Germinal center (tissue), 1 donor: Measurements from ENCODE around the gene ZXDC.

Experiments used
- DNase-seq: peaks from one replicate; pipeline ENCODE4 v3.0.0; 2012; ENCODE audit warnings: mixed read lengths, low spot score

Gene ZXDC

GRCh38 chr3:126395846-126396513, 79.7 kb downstream of the ZXDC start:
- no peak for DNase-seq

GRCh38 chr3:126394977-126395321, 80.7 kb downstream of the ZXDC start:
- no peak for DNase-seq

- no peak for DNase-seq
Measured at GRCh38 chr3:126394179-126394976, 81.3 kb downstream of the ZXDC start, which contains the start of gene CFAP100. CFAP100 (plus strand) TSS chr3:126394909; CDS start chr3:126396001, 1,092 bp downstream.

GRCh38 chr3:126393563-126393962, 82.1 kb downstream of the ZXDC start:
- no peak for DNase-seq

DNA sequence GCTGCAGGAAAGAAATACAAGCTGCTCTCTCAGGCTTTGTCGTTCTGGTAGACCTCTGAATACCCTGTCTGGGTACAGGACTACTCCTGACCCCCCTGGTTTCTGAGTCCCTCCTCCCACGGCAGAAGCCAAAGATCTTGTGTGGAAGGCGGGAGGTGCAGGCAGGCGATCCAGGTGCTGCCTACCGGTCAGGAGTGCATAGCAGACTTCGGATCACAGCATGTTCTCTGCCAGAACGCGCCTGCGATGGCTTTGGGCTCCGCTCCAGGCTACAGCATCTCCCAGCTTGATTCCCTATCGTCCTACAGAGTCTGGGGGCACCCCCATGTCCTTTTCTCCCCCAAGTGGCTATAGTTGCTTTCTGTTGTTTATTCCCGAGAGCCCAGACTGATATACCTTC, 83.4 kb downstream of the ZXDC start:
- no peak for DNase-seq

DNA sequence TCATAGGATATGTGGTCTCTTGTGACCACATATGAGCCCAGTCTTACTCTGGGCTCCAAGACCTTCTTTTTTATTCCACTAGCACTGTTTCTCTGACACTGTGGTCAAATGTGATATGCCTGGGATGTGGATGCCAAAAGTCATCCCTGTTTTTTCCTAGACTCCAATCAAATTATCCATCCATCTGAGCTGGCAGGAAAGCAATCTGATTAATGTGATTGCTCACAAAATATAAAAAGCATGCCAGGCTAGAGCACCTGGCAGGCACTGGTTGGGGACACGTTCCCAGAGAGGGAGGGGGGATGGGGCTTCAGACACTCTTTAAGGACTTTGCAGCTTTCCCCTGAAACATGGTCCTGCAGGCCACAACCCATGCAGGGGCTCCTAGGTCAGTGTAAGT, 84.1 kb downstream of the ZXDC start:
- no peak for DNase-seq

- DNase-seq: no peak
Measured at GRCh38 chr3:126390751-126391150, 84.9 kb downstream of the ZXDC start.

- no peak for DNase-seq
Measured at GRCh38 chr3:126390201-126390600, 85.5 kb downstream of the ZXDC start.

DNA sequence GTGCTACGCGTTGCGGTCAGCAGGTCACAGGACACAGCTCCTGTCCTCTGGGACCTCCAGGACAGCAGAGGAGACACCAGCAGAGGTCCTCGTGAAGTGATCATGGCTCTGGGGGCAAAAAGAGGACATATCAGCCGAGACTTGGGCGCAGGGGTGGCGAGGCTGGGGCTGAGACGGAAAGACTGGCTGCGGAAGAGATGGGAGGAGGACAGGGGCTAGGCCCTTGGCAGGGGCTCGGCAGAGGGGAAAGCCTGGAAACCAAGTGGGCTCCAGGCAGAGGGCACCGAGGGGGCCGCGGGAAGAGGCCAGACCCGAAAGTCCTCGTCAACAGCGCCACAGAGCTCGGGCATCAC, 85.9 kb downstream of the ZXDC start:
- DNase-seq: no peak

- peak; percentile 73 for DNase-seq
Measured at GRCh38 chr3:126389112-126389793, 86.4 kb downstream of the ZXDC start.
